GM12878 (cell line): ENCODE data around the gene VIT. TPM values are rescaled to one million over a fixed set of nuclear protein-coding genes. Genes with fewer than 3 reads are reported as not detected.

Source experiments
- CHD4 ChIP-seq: fragments of 200-600 bp; sonication (generic); IDR thresholded peaks from 2 replicates; pipeline ENCODE4 v1.6.1; 2016; ENCODE audit warnings: mild to moderate bottlenecking
- RAD21 ChIP-seq: IDR thresholded peaks from 2 replicates; pipeline ENCODE4 v1.6.1; 2011; ENCODE audit warnings: mild to moderate bottlenecking, low read depth, low read length, moderate library complexity; ENCODE audit not compliant: insufficient read depth
- RAD51 ChIP-seq: fragments of 450-650 bp; IDR thresholded peaks from 2 replicates; pipeline ENCODE4 v1.6.1; 2016; ENCODE audit warnings: moderate library complexity, mild to moderate bottlenecking, inconsistent platforms
- polyA plus RNA-seq, 11 experiments: library from polyadenylated mRNA; depleted of rRNA in 4 of 11; unstranded in 6 of 11; stranded (reverse) in 5 of 11; fragments of >200 nt; fragmentation: Nextera tagmentation in 4 of 11; fragmentation: Illumina TruSeq in 1 of 11; extraction: Ambion mirVana in 4 of 11; extraction: Trizol in 1 of 11; gene quantifications; 1 replicate in 1 of 11; 2 replicates in 10 of 11; pipeline versions ENCODE4 v1.2.1 to v1.2.3, GENCODE V29; 2011 to 2016; ENCODE audit warnings: inconsistent platforms in 2 of 11, missing spikeins in 2 of 11, low read depth in 1 of 11
- total RNA-seq, 4 experiments: library from RNA; depleted of rRNA in 3 of 4; stranded (reverse); fragments of >200 nt in 3 of 4; fragmentation: Illumina TruSeq in 1 of 4; extraction: Trizol in 1 of 4; gene quantifications; 2 replicates each; pipeline versions ENCODE4 v1.2.1 to v1.2.3, GENCODE V29; 2013 to 2021
- TF ChIP-seq, protein P1 (sequence below): IDR thresholded peaks from 2 replicates; pipeline ENCODE4 v1.6.1; 2012; ENCODE audit warnings: mild to moderate bottlenecking, low read depth, low read length
- TF ChIP-seq, protein P2 (sequence below): fragments of 450-650 bp; IDR thresholded peaks from 2 replicates; pipeline ENCODE4 v1.6.1; 2014; ENCODE audit warnings: mild to moderate bottlenecking

The VIT gene
- total and polyA plus RNA-seq, 10 of the 15 experiments (the other 5 are each of a cell fraction or from before 2014, with no cell fraction given), result 0.05 to 0.14 TPM; not detected in 8

DNA sequence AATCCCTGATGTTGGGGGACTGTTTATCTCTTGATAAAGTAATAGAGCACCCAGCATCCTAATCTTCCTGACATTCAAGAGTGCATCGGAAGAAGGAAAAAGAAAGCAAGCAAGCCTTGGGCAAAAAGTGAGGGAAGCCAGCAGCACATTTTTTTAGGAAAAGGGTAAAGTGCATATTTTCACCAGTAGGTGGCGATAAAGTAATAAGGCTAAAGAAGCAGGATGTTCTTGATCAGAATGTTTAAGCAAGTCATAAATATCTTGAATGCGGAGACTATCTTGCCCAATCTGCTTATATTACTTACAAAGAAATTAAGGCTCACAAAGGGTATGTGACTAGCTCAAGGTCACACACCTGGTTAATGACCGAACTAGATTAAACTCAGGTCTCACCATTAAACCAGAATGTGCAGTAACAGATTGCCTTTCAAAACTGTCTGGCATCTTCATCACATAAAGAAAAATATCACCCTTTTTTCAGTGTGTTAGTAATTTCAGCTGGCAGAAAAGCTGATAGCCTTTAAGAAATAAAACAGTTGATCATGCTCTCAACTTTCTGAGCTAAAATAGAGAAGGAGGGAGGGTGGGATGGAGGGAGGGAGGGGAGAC lies 83.8 kb downstream of the VIT start (continued):
- TF ChIP-seq, protein P1, sequence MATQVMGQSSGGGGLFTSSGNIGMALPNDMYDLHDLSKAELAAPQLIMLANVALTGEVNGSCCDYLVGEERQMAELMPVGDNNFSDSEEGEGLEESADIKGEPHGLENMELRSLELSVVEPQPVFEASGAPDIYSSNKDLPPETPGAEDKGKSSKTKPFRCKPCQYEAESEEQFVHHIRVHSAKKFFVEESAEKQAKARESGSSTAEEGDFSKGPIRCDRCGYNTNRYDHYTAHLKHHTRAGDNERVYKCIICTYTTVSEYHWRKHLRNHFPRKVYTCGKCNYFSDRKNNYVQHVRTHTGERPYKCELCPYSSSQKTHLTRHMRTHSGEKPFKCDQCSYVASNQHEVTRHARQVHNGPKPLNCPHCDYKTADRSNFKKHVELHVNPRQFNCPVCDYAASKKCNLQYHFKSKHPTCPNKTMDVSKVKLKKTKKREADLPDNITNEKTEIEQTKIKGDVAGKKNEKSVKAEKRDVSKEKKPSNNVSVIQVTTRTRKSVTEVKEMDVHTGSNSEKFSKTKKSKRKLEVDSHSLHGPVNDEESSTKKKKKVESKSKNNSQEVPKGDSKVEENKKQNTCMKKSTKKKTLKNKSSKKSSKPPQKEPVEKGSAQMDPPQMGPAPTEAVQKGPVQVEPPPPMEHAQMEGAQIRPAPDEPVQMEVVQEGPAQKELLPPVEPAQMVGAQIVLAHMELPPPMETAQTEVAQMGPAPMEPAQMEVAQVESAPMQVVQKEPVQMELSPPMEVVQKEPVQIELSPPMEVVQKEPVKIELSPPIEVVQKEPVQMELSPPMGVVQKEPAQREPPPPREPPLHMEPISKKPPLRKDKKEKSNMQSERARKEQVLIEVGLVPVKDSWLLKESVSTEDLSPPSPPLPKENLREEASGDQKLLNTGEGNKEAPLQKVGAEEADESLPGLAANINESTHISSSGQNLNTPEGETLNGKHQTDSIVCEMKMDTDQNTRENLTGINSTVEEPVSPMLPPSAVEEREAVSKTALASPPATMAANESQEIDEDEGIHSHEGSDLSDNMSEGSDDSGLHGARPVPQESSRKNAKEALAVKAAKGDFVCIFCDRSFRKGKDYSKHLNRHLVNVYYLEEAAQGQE, result no peak
- TF ChIP-seq RAD21, result peak; percentile 79
- TF ChIP-seq CHD4, result no peak
- TF ChIP-seq, protein P2, sequence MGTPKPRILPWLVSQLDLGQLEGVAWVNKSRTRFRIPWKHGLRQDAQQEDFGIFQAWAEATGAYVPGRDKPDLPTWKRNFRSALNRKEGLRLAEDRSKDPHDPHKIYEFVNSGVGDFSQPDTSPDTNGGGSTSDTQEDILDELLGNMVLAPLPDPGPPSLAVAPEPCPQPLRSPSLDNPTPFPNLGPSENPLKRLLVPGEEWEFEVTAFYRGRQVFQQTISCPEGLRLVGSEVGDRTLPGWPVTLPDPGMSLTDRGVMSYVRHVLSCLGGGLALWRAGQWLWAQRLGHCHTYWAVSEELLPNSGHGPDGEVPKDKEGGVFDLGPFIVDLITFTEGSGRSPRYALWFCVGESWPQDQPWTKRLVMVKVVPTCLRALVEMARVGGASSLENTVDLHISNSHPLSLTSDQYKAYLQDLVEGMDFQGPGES, result no peak
- no peak for TF ChIP-seq RAD51
